ENCODE data around the gene NKAPL. TPM values are rescaled to one million over a fixed set of nuclear protein-coding genes. Genes with fewer than 3 reads are reported as not detected.

The NKAPL gene
- total and polyA plus RNA-seq, 10 of the 15 experiments (the other 5 are each of a cell fraction or from before 2014, with no cell fraction given) = 0.10 to 0.48 (median 0.19) TPM; not detected in 1

DNA sequence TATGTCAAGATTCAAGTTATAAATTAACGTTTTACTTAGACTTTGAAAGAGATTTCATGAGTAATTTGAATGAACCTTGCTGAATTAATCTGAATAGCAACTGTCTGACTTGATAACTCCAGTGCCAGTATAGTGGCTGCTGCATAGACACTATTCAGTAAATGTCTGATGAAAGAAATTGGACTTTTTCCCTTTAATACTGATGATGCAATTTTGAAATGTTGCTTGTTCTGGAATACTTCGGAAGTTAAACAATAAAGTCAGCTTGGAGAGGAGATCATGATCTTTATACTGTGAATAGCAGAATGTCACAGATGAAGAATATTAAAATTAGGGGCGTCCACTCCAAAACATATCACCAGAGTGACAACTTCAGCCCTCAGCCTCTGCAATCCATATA, 18.6 kb downstream of the NKAPL start:
- ChIA-PET RAD21 (ENCODE audit: unreplicated experiment) (interaction anchor here (1.1 kb wide), 1 partner anchor 11 kb away, joined by 3 read pairs; the partner anchor contains the start of gene ZSCAN26), POLR2A (no interaction called here), CTCF (interaction anchor here (0.6 kb wide), 1 partner anchor 500 kb away, joined by 3 read pairs; no protein-coding TSS in a partner anchor), SMC1A (ENCODE audit: uncharacterized antibody, unreplicated experiment) (interaction anchor here (1.0 to 4.9 kb wide), 4 partner anchors 10 to 70 kb away, joined by 3 to 27 read pairs (median 3); partner anchors contain the start of gene ZSCAN26)
- no peak for FAIRE-seq
- H3K9ac ChIP-seq (ENCODE audit: control insufficient read depth, insufficient read depth, low read length) = no peak overlapping the region
- ATAC-seq = no peak
- no peaks in the 10 kb centered on the region for H3K9me3 ChIP-seq (replicated peaks; ENCODE audit: control insufficient read depth, insufficient read depth, low read length)
- intact Hi-C loops (cut with micrococcal nuclease; ENCODE audit: unreplicated experiment) = no loop called here
- BruUV-seq (replicated peaks) = no TSS peak
- H3K4me2 ChIP-seq (ENCODE audit: control insufficient read depth, insufficient read depth) = no peak overlapping the region
- H3K79me2 ChIP-seq (ENCODE audit: control insufficient read depth, insufficient read depth, low read length) = no peaks in the 10 kb centered on the region
- TF ChIP-seq ZNF274 (IDR thresholded peaks at IDR 0.05; ENCODE audit: insufficient read depth, insufficient read length) (no peak), EED (IDR thresholded peaks at IDR 0.05; ENCODE audit: low read depth) (no peak), SMAD1 (IDR thresholded peaks at IDR 0.05; ENCODE audit: low read depth, partially characterized antibody) (no peak), IRF3 (IDR thresholded peaks at IDR 0.05) (no peak), RBBP5 (conservative IDR thresholded peaks at IDR 0.05) (no peak)
- no peaks in the 10 kb centered on the region for H3K4me1 ChIP-seq (ENCODE audit: control insufficient read depth, insufficient read depth, low read length)
- in situ Hi-C loops (cut with MboI) = no loop called here
- no peak overlapping the region for H2AFZ ChIP-seq (ENCODE audit: control insufficient read depth, low read depth, low read length)
- no peaks in the 10 kb centered on the region for H3K27me3 ChIP-seq (replicated peaks in 1 of 2; ENCODE audit: control insufficient read depth in 2 of 2, insufficient read depth in 2 of 2, low read length in 1 of 2)
- no peak for DNase-seq (ENCODE audit: low read depth, low spot score)
- H3K4me3 ChIP-seq = no peak overlapping the region
- WGBS (ENCODE audit: insufficient coverage, insufficient replicate concordance, low lambda C conversion rate, missing lambda C conversion rate) = 94% methylated on average over 3 of the region's 3 CpGs
- no peaks in the 10 kb centered on the region for H4K20me1 ChIP-seq (ENCODE audit: control insufficient read depth, insufficient read depth)
- H3K27ac ChIP-seq (ENCODE audit: control insufficient read depth, insufficient read depth) = no peak overlapping the region
- peaks cover 0 to 6% of the 10 kb centered on the region in 2 experiments for H3K36me3 ChIP-seq (ENCODE audit: control insufficient read depth in 2 of 2, insufficient read depth in 2 of 2, low read length in 1 of 2)
